DMS 273 (cell line): ENCODE data around the gene OR11A1.
A peak's percentile ranks its signal among the peaks of the same experiment; 100 is the strongest.

Experiments used
- DNase-seq: peaks from one replicate; lab custom pipeline; 2025; ENCODE audit not compliant: unreplicated experiment; lab: John Stamatoyannopoulos, UW

Gene OR11A1, protein sequence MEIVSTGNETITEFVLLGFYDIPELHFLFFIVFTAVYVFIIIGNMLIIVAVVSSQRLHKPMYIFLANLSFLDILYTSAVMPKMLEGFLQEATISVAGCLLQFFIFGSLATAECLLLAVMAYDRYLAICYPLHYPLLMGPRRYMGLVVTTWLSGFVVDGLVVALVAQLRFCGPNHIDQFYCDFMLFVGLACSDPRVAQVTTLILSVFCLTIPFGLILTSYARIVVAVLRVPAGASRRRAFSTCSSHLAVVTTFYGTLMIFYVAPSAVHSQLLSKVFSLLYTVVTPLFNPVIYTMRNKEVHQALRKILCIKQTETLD

GRCh38 chr6:29456971-29457370 is at the start of gene OR11A1, which contains the start of gene OR2H1:
OR11A1 (minus strand) TSS chr6:29457071; CDS start chr6:29427641, 29,430 bp downstream.
OR2H1 (plus strand) TSS chr6:29457155; CDS start chr6:29461770, 4,615 bp downstream.
- DNase-seq, result no peak

GRCh38 chr6:29506446-29507067 is 49.7 kb upstream of the OR11A1 start:
- no peak for DNase-seq

GRCh38 chr6:29505808-29506207 is 48.9 kb upstream of the OR11A1 start:
- DNase-seq, result no peak

GRCh38 chr6:29504961-29505360 is 48.1 kb upstream of the OR11A1 start:
- DNase-seq, result no peak

DNA sequence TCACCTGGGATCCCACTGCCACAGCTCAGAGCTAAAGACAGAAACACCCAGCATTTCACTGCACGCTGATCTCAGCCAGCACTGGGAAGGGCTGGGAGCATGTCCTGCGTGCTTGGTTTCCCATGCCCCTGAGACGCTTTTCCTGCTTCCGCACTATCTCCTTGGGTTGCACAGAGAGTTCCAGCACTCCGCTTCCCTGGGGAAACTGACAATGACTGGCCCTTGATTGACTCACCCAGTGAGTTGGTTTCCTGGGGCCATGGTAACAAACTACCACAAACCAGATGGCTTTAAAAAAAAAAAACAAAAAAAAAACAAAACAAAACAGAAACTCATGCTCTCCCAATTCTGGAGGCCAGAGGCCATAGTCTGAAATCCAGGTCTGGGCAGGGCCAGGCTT is 45.7 kb upstream of the OR11A1 start:
- DNase-seq, result no peak

DNA sequence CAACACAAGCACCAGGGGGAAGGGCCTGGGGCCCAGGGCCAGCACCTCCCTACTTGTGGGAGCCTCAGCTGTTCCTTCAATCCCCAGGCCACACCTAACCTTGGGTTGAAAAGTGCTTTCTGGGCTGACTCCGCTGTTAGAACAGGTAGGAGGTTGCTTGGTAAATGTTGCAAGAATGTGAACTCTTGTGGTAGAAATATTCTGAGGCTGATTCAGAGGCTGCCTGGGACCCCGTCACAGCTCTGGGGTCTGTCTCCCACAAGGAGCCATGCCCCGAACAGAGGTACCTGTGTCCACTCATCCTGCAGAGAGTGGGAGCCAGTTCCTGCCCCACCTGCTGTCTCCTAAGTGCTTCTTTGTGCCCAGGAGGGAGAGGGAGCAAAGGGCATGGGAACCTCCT is 45.3 kb upstream of the OR11A1 start:
- no peak for DNase-seq

GRCh38 chr6:29501106-29501505 is 44.2 kb upstream of the OR11A1 start:
- no peak for DNase-seq

GRCh38 chr6:29500594-29500993 is 43.7 kb upstream of the OR11A1 start:
- DNase-seq, result no peak

- DNase-seq, result no peak
These were observed 42.8 kb upstream of the OR11A1 start for GRCh38 chr6:29499704-29500103.

- DNase-seq, result no peak
These were observed 40.1 kb upstream of the OR11A1 start for GRCh38 chr6:29496961-29497360.

GRCh38 chr6:29495571-29495970 is 38.7 kb upstream of the OR11A1 start:
- DNase-seq, result peak; percentile 57

- no peak for DNase-seq
These were observed 37.3 kb upstream of the OR11A1 start for GRCh38 chr6:29494131-29494530.

- no peak for DNase-seq
These were observed 36.4 kb upstream of the OR11A1 start for GRCh38 chr6:29493261-29493660.

DNA sequence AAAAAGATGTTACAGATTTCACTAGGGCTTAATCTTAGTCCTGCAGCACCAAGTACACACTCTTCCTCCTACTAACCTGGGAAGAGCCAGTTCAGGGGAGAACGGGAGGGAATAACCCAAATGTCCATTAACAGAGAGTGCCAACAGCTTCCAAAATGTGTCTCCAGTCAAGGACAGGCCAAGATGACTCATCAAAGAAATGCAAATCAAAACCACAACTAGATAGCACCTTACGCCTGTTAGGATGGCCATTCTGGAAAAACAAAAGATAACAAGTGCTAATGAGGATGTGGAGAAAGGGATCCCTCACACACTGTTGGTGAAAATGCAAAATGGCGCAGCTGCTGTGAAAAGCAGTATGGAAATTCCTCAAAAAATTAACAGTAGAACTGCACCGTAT is 34.7 kb upstream of the OR11A1 start:
- DNase-seq, result no peak

DNA sequence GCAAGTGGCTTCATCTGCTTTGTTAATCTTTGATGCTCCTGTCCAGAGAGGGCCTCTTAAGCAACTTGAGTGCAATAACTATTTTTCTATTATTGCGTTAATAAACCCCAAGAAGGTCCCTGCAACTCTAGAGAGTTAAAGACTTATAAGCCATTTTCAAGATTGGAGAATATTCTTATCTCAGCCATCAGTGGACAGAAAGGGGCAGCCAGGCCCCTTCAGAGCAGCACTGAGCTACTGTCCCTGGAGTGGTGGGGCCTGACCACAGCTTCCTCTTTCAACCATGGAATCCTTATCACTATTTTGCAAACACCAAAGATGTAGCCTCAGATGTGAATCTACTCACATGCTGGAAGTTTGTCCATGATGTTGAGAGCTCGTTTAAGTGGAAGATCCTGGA is 33.7 kb upstream of the OR11A1 start:
- DNase-seq, result no peak

DNA sequence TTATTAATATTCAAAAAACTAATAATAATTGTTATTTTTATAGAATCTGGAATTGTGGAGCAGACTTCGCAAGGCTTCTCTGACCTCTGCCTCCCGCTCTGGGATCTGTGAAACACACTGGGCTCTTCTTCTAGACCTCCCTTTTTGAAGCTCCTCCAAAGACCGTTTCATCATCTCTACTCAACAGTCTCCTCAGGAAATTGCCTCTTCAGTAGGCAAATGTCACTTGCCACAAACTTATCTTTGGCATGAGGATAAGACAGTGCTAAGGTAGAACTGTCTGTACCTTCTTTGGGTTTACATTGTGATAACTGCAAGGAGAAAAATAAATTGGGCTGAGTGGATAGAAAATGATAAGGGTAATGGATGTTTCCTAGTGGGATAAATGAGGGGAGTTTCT is 33.2 kb upstream of the OR11A1 start:
- DNase-seq, result no peak

GRCh38 chr6:29489286-29489685 is 32.4 kb upstream of the OR11A1 start:
- no peak for DNase-seq

- DNase-seq, result no peak
These were observed 32.0 kb upstream of the OR11A1 start for GRCh38 chr6:29488874-29489273.

DNA sequence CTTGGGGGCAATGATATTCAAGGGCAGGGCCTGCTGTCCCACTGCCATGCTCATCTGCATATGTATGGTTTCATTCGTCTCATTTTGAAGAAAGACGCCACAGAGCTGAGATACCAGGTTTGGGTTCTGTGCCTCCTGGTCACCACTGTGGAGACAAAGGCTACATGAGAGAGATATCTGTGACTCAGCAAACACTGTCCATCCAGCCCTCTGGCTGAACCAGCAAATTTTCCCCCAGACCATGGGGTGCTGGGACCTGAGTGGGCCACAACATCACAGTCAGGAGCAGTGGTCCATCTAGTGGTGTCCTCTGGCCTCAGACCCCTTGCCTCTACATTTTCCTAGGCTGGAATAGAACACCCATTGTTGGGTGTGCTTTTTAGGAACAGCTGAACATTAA is 30.8 kb upstream of the OR11A1 start, which contains the start of gene MAS1L:
Gene MAS1L (minus strand): TSS at position 297 of the 400 bp plus-strand sequence. CDS start 54 bp downstream, at position 243.
- no peak for DNase-seq

DNA sequence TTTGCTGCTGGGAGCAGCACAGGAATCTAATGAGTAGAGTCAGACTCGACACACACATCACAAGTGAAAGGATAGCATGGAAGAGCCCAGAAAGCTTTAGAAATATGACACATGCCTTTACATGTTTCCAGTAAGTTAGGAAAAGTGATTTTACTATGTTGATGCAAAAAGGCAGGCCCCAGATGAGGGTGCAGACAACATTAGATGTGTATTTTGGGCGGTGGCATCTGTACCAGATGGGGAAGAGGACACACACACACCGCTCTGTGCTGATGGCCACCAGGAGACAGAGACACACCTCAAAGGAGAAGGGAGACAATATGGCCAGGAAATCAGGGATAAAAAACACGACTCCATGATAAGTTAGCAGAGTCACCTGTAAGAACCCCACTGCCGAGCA is 30.3 kb upstream of the OR11A1 start:
- no peak for DNase-seq

GRCh38 chr6:29486577-29486976 is 29.7 kb upstream of the OR11A1 start:
- no peak for DNase-seq

DNA sequence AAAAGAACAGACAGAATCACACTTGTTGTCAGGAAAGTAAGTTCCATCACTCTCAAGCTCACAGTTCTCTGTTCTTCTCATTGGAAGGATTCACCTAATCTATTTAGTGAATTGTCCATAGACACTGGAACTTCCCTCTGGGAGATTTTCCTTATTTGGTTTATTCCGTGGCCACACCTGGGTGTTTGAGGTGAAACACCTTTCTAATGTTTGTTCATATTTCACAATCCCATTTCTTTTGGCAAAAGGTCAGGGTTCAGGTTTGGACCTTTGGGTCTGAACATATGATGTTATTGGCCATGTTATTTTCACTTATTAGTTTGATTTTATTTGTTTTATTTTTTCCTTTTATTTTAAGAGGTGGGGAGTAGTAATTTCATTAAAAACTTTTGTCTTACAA is 26.9 kb upstream of the OR11A1 start:
- DNase-seq, result no peak

DNA sequence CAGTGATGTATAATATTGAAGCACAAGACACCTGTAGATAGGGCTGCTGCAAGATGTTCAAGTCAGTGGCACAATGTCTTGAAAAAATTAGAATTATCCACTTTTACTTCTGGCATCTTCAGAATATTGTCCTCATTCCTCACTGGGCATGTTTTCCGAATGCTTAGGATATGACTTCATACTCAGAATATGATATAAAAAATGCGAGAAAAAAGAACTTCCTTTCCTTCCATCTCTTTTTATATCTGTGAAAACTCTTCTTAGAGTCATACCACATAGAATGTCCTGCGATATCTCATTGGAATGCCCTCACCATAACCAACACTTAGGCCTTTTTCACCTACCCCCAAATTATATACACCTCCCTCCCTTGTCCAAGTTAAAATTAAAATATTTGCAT is 26.3 kb upstream of the OR11A1 start:
- DNase-seq, result no peak
